ENCODE results near the gene TRAF1. TPM values are rescaled to one million over a fixed set of nuclear protein-coding genes. Genes with fewer than 3 reads are reported as not detected.

TRAF1 gene
- total and polyA plus RNA-seq, 2 of the 13 experiments (the other 11 are each of a cell fraction or from before 2014, with no cell fraction given): 0.44 to 1.0 TPM

GRCh38 chr9:120944434-120944843 lies 17.8 kb upstream of the TRAF1 start:
- Histone ChIP-seq H2AFZ (ENCODE audit: low read length) (no peak overlapping the region), H3K27ac (ENCODE audit: extremely low read length, insufficient read depth, low read length) (no peak overlapping the region), H3K9ac (ENCODE audit: insufficient read depth, low read depth, low read length) (no peak overlapping the region), H3K4me2 (ENCODE audit: low read depth, low read length) (no peak overlapping the region), H3K27me3 (ENCODE audit: control insufficient read depth in 1 of 2, insufficient read depth in 2 of 2, low read length in 2 of 2) (no peaks in the 10 kb centered on the region), H3K79me2 (ENCODE audit: insufficient read depth, low read length) (no peaks in the 10 kb centered on the region), H3K4me1 (ENCODE audit: insufficient read depth, low read length) (no peaks in the 10 kb centered on the region), H3K9me3 (ENCODE audit: low read length) (no peaks in the 10 kb centered on the region), H4K20me1 (ENCODE audit: insufficient read depth, low read length) (no peaks in the 10 kb centered on the region), H3K36me3 (replicated peaks in 1 of 2; ENCODE audit: control insufficient read depth in 1 of 2, insufficient read depth in 2 of 2, low read length in 2 of 2) (no peaks in the 10 kb centered on the region), H3K4me3 (replicated peaks in 1 of 3; ENCODE audit: insufficient read depth in 1 of 3, low read depth in 2 of 3, low read length in 3 of 3) (no peak overlapping the region)
- TF ChIP-seq ZNF235 (CRISPR knock-in tag; IDR thresholded peaks at IDR 0.05; ENCODE audit: borderline replicate concordance) (no peak), KDM3A (CRISPR knock-in tag; IDR thresholded peaks at IDR 0.05; ENCODE audit: low read depth) (no peak), REXO4 (CRISPR knock-in tag; IDR thresholded peaks at IDR 0.05; ENCODE audit: borderline replicate concordance) (no peak), YY1 (IDR thresholded peaks at IDR 0.05; ENCODE audit: insufficient read depth, insufficient replicate concordance, low read depth, low read length) (no peak)
- TF ChIP-seq, protein P1, sequence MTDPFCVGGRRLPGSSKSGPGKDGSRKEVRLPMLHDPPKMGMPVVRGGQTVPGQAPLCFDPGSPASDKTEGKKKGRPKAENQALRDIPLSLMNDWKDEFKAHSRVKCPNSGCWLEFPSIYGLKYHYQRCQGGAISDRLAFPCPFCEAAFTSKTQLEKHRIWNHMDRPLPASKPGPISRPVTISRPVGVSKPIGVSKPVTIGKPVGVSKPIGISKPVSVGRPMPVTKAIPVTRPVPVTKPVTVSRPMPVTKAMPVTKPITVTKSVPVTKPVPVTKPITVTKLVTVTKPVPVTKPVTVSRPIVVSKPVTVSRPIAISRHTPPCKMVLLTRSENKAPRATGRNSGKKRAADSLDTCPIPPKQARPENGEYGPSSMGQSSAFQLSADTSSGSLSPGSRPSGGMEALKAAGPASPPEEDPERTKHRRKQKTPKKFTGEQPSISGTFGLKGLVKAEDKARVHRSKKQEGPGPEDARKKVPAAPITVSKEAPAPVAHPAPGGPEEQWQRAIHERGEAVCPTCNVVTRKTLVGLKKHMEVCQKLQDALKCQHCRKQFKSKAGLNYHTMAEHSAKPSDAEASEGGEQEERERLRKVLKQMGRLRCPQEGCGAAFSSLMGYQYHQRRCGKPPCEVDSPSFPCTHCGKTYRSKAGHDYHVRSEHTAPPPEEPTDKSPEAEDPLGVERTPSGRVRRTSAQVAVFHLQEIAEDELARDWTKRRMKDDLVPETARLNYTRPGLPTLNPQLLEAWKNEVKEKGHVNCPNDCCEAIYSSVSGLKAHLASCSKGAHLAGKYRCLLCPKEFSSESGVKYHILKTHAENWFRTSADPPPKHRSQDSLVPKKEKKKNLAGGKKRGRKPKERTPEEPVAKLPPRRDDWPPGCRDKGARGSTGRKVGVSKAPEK (CRISPR knock-in tag; IDR thresholded peaks at IDR 0.05; ENCODE audit: borderline replicate concordance): no peak
- ChIA-PET POLR2A (no interaction called here), CTCF (ENCODE audit: low intra/inter-chr PET ratio, low total read pairs) (no interaction called here)
- in situ Hi-C loops (cut with HindIII; ENCODE audit: extremely low pct_ligation_motif_present, low pct_unique_long_range_greater_than_20kb): no loop called here
- 87% methylated on average over 4 of the region's 4 CpGs for WGBS (ENCODE audit: low lambda C conversion rate)
- BruUV-seq (replicated peaks): no TSS peak
- FAIRE-seq (no peak), DNase-seq (ENCODE audit: low spot score) (no peak), ATAC-seq (no peak)
- intact Hi-C loops (cut with micrococcal nuclease; ENCODE audit: unreplicated experiment): no loop called here

Measured in HepG2 (cell line).